Posterior cingulate gyrus (tissue), 11 donors: ENCODE data around the gene AVEN.

Source experiments
- DNase-seq, 10 donors: peaks; one replicate each; pipeline versions ENCODE4 v3.0.0 to v3.0.0-alpha.2; 2020 to 2021; ENCODE audit warnings: mixed read lengths in 3 of 10
- intact Hi-C: fragments of 100-400 bp; cut with DNase I; formaldehyde crosslinking; loops from one replicate; pipeline ENCODE4 v1.15.1; 2023

AVEN gene

GRCh38 chr15:33934396-33934795, 104.6 kb downstream of the AVEN start:
- intact Hi-C loops = no loop called here
- no peak for DNase-seq

GRCh38 chr15:33932734-33933133, 106.3 kb downstream of the AVEN start:
- no peak for DNase-seq
- intact Hi-C loops = no loop called here

- DNase-seq = no peak
- intact Hi-C loops = no loop called here
Measured at GRCh38 chr15:33926260-33926659, 112.7 kb downstream of the AVEN start.

- intact Hi-C loops = no loop called here
- no peak for DNase-seq
Measured at GRCh38 chr15:33923446-33923845, 115.6 kb downstream of the AVEN start.

- no peak for DNase-seq
- intact Hi-C loops = no loop called here
Measured at GRCh38 chr15:33915571-33916407, 123.2 kb downstream of the AVEN start.

- intact Hi-C loops = no loop called here
- DNase-seq = no peak
Measured at GRCh38 chr15:33913459-33913858, 125.5 kb downstream of the AVEN start.

GRCh38 chr15:33912326-33912725, 126.7 kb downstream of the AVEN start:
- intact Hi-C loops = no loop called here
- DNase-seq = no peak

- no peak for DNase-seq
- intact Hi-C loops = no loop called here
Measured at GRCh38 chr15:33910741-33911140, 128.3 kb downstream of the AVEN start.

GRCh38 chr15:33908406-33908805, 130.6 kb downstream of the AVEN start:
- DNase-seq = no peak
- intact Hi-C loops = no loop called here

GRCh38 chr15:33907326-33907725, 131.7 kb downstream of the AVEN start:
- DNase-seq = no peak

GRCh38 chr15:33903661-33904060, 135.3 kb downstream of the AVEN start:
- intact Hi-C loops = no loop called here
- no peak for DNase-seq

More at GRCh38 chr15:33907326-33907725, 131.7 kb downstream of the AVEN start:
- intact Hi-C loops = no loop called here

- DNase-seq = no peak
- intact Hi-C loops = no loop called here
Measured at GRCh38 chr15:33902043-33902442, 137.0 kb downstream of the AVEN start.

GRCh38 chr15:33894193-33894592, 144.8 kb downstream of the AVEN start:
- intact Hi-C loops = no loop called here
- no peak for DNase-seq

- intact Hi-C loops = no loop called here
- DNase-seq = no peak
Measured at GRCh38 chr15:33888176-33888575, 150.8 kb downstream of the AVEN start.

GRCh38 chr15:33882921-33883320, 156.1 kb downstream of the AVEN start:
- intact Hi-C loops = no loop called here

GRCh38 chr15:33874156-33874555, 164.8 kb downstream of the AVEN start:
- DNase-seq = no peak
- intact Hi-C loops = no loop called here

More at GRCh38 chr15:33882921-33883320, 156.1 kb downstream of the AVEN start:
- no peak for DNase-seq

- DNase-seq = peak in 1 of 10 donors; percentile 78
Measured at GRCh38 chr15:33872416-33873106, 166.4 kb downstream of the AVEN start.

GRCh38 chr15:33871980-33872379, 167.0 kb downstream of the AVEN start:
- intact Hi-C loops = no loop called here
- peak in 1 of 10 donors; percentile 47 for DNase-seq

More at GRCh38 chr15:33872416-33873106, 166.4 kb downstream of the AVEN start:
- intact Hi-C loops = no loop called here

- intact Hi-C loops = no loop called here
- DNase-seq = no peak
Measured at GRCh38 chr15:33866101-33866737, 172.8 kb downstream of the AVEN start.

- no peak for DNase-seq
- intact Hi-C loops = no loop called here
Measured at GRCh38 chr15:33865416-33865815, 173.6 kb downstream of the AVEN start.

- no peak for DNase-seq
- intact Hi-C loops = no loop called here
Measured at GRCh38 chr15:33864360-33865075, 174.5 kb downstream of the AVEN start.
